Fibroblast of the aortic adventitia (primary cell): ENCODE results near the gene ILF3. TPM values are rescaled to one million over a fixed set of nuclear protein-coding genes. Genes with fewer than 3 reads are reported as not detected.

ENCODE experiments used
- DNase-seq: peaks from one replicate; pipeline ENCODE4 v3.0.0-alpha.2; 2010; ENCODE audit warnings: low read depth
- H3K4me3 ChIP-seq: 2 replicates; pipeline ENCODE4 v1.5.1; 2011; ENCODE audit warnings: low read depth, mild to moderate bottlenecking, control low read depth, low read length, moderate library complexity
- total RNA-seq: library from RNA; depleted of rRNA; stranded (reverse); fragments of >200 nt; gene quantifications from 2 replicates; pipeline ENCODE4 v1.2.3, GENCODE V29; 2012; ENCODE audit warnings: low replicate concordance
- TF ChIP-seq, protein P1 (sequence below): IDR thresholded peaks from 2 replicates; pipeline ENCODE4 v1.5.1; 2011; ENCODE audit warnings: mild to moderate bottlenecking, low read length, control low read depth, inconsistent platforms; ENCODE audit not compliant: insufficient read depth

The ILF3 gene
- total RNA-seq, 1 donor: 119 TPM

DNA sequence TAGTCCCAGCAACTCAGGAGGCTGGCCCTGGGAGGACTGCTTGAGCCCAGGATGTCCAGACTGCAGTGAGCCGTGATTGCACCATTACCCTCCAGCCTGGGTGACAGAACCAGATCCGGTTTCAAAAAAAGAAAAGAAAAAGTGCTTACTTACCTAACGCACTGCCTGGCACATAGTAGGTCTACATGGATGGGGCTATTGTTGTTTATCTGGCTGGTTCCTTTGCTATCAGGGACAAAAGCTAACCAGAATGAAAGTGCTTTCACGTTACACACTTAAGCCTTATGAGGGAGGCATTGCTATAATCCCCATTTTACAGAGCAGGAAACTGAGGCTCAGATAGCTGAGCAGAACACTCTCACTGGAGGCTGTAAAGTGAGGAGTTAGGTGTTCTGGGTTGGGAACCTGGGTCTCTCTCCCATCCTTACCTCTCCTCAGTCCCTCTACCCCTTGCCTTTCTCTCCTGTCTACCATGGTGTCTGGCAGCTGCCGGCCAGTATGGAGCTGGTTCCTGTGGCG is 66.5 kb downstream of the ILF3 start:
- TF ChIP-seq, protein P1, sequence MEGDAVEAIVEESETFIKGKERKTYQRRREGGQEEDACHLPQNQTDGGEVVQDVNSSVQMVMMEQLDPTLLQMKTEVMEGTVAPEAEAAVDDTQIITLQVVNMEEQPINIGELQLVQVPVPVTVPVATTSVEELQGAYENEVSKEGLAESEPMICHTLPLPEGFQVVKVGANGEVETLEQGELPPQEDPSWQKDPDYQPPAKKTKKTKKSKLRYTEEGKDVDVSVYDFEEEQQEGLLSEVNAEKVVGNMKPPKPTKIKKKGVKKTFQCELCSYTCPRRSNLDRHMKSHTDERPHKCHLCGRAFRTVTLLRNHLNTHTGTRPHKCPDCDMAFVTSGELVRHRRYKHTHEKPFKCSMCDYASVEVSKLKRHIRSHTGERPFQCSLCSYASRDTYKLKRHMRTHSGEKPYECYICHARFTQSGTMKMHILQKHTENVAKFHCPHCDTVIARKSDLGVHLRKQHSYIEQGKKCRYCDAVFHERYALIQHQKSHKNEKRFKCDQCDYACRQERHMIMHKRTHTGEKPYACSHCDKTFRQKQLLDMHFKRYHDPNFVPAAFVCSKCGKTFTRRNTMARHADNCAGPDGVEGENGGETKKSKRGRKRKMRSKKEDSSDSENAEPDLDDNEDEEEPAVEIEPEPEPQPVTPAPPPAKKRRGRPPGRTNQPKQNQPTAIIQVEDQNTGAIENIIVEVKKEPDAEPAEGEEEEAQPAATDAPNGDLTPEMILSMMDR: no peak
- no peak for DNase-seq
- no peak overlapping the region for H3K4me3 ChIP-seq

GRCh38 chr19:10723591-10723990 is 69.4 kb downstream of the ILF3 start:
- TF ChIP-seq, protein P1: no peak
- no peak for DNase-seq
- no peak overlapping the region for H3K4me3 ChIP-seq

GRCh38 chr19:10724573-10725071 is 70.5 kb downstream of the ILF3 start:
- no peak overlapping the region for H3K4me3 ChIP-seq
- TF ChIP-seq, protein P1: no peak
- DNase-seq: peak; percentile 40

DNA sequence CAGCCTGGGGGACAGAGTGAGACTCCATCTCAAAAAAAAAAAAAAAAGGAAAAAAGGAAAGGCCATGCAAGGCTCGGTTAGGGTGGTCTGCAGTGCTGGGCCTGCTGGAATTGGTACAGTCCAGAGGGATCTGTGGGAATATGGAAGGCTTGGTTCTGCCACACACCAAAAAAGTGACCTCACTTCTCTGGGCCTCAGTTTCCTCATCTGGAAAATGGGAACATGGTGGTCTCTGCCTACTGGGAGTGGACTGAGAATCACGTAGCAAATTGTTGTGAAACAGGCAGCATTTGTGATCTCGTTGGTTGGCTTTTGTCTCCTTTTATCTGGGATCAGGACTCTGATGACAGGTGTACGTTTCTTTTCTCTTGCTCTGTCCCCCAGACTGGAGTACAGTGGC is 71.3 kb downstream of the ILF3 start:
- TF ChIP-seq, protein P1: no peak
- H3K4me3 ChIP-seq: no peak overlapping the region
- DNase-seq: no peak

DNA sequence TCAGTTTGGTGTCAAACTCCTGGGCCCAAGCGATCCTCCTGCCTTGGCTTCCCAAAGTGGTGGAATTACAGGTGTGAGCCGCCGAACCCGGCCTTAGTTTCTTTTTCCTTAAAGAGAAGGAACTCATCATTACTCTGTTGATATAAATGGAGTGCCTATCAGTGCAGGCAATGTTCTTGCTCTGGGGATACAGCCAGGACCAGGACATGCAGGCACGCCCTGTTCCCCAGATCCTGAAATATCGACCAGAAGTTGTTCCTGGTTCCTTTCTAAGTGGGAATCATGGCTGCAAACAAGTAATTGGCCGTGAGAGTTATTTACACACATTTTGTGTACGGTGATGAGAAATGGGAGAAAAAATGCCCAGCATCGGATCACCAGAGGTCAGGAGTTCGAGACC is 72.1 kb downstream of the ILF3 start:
- DNase-seq: no peak
- no peak overlapping the region for H3K4me3 ChIP-seq
- TF ChIP-seq, protein P1: no peak

GRCh38 chr19:10727685-10728201 is 73.6 kb downstream of the ILF3 start:
- no peak for DNase-seq
- no peak overlapping the region for H3K4me3 ChIP-seq
- TF ChIP-seq, protein P1: no peak

- DNase-seq: no peak
- no peak overlapping the region for H3K4me3 ChIP-seq
- TF ChIP-seq, protein P1: no peak
Measured at GRCh38 chr19:10729411-10729810, 75.3 kb downstream of the ILF3 start.
